HG03558 (cell line): ENCODE data around the gene HNRNPUL1.
"Not testable (repeated sequence)": the region's sequence is repeated elsewhere in the genome, so short reads cannot be mapped to it uniquely, and the experiment has no call there.

ENCODE experiments used
- ATAC-seq: cut with Tn5 transposase; IDR thresholded peaks from one replicate; pipeline ENCODE4 v1.9.1; 2021; ENCODE audit warnings: moderate number of reproducible peaks; ENCODE audit not compliant: unreplicated experiment; ENCODE audit errors: extremely low read depth

Gene HNRNPUL1

GRCh38 chr19:41324231-41324702 lies 60.1 kb downstream of the HNRNPUL1 start:
- ATAC-seq: no peak

GRCh38 chr19:41324921-41325639 lies 60.9 kb downstream of the HNRNPUL1 start:
- ATAC-seq: no peak

GRCh38 chr19:41325640-41325946 lies 61.4 kb downstream of the HNRNPUL1 start:
- no peak for ATAC-seq

GRCh38 chr19:41325947-41326706 lies 62.0 kb downstream of the HNRNPUL1 start:
- no peak for ATAC-seq

GRCh38 chr19:41327076-41327575 lies 63.0 kb downstream of the HNRNPUL1 start:
- no peak for ATAC-seq

- no peak for ATAC-seq
Observed at GRCh38 chr19:41327576-41328156, 63.5 kb downstream of the HNRNPUL1 start.

- ATAC-seq: no peak
Observed at GRCh38 chr19:41328157-41328841, 64.1 kb downstream of the HNRNPUL1 start.

GRCh38 chr19:41328842-41329225 lies 64.7 kb downstream of the HNRNPUL1 start:
- ATAC-seq: no peak

- ATAC-seq: no peak
Observed at GRCh38 chr19:41330481-41330880, 66.3 kb downstream of the HNRNPUL1 start.

- ATAC-seq: no peak
Observed at GRCh38 chr19:41330946-41331678, 66.9 kb downstream of the HNRNPUL1 start.

- no peak for ATAC-seq
Observed at GRCh38 chr19:41332000-41332399, 67.8 kb downstream of the HNRNPUL1 start.

- ATAC-seq: no peak
Observed at GRCh38 chr19:41332468-41332867, 68.3 kb downstream of the HNRNPUL1 start.

GRCh38 chr19:41334793-41335192 lies 70.6 kb downstream of the HNRNPUL1 start:
- no peak for ATAC-seq

- no peak for ATAC-seq
Observed at GRCh38 chr19:41335467-41335866, 71.3 kb downstream of the HNRNPUL1 start.

GRCh38 chr19:41339936-41340335 lies 75.8 kb downstream of the HNRNPUL1 start:
- ATAC-seq: no peak

- no peak for ATAC-seq
Observed at GRCh38 chr19:41341669-41342490, 77.7 kb downstream of the HNRNPUL1 start.

GRCh38 chr19:41344162-41344561 lies 80.0 kb downstream of the HNRNPUL1 start:
- ATAC-seq: no peak

GRCh38 chr19:41346916-41347315 lies 82.7 kb downstream of the HNRNPUL1 start:
- ATAC-seq: not testable (repeated sequence)

GRCh38 chr19:41350735-41351338 lies 86.7 kb downstream of the HNRNPUL1 start:
- ATAC-seq: no peak
